Nucleus accumbens (tissue), 56 donors: ENCODE measurements around the gene C13orf42.
A peak's percentile ranks its signal among the peaks of the same experiment; 100 is the strongest.

ENCODE experiments used
- DNase-seq, 56 donors: peaks; one replicate each; lab custom pipeline; 2025; lab: John Stamatoyannopoulos, UW

C13orf42 gene

DNA sequence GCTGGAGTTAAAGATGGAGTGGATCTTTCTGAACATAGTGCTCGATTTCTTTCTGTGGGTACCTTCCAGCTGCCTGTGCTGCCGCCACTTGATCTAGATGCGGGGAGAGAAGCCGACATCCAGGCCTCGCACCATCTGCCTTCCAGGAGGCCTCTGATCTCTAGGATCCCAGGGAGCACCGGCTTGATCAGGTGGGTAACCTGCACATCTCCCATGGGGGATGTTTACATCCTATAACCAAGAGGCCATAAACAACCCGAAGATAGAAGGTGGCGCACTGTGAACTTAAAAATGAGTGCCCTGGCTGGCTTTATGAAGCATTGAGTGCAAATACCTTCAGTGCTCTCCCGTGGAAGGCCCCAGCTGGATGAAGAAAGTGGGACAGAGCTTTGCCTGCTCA lies at the start of gene C13orf42:
Gene C13orf42, minus strand, starts transcription at position 101 of the 400 bp plus-strand sequence. Its CDS starts 65 bp downstream, at position 36.
- no peak for DNase-seq

DNA sequence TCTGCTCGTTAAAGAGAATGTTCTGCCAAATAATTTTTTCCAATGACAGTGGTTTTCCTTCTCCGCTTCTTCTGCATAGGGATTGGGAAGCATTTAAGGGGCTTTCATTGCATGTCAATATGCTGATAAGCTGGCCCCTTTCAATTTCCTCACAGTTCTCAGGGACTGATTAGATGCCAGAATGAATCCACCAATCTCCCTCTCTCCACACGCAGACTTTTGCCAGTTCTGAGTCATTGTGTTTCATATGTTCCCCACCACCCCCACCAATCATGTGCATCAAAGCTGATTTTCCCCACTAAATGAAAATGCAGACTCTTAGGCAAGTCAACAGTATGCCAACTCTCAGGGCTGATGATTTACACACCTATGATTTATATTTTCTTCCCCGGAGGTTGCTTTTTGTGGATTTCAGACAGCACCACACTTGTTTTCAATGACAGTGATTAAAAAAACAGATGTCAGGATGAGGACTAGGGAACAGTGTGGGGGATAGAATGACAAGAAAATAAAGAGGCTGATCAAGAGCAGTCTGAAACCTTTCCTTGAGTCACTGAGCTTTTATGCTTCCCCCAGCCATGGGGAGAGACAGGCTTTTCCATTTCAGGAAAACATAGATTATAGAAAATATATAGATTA lies 47.9 kb upstream of the C13orf42 start:
- DNase-seq = peak in 17 of 56 donors; percentile 1 to 36 (median 15)

DNA sequence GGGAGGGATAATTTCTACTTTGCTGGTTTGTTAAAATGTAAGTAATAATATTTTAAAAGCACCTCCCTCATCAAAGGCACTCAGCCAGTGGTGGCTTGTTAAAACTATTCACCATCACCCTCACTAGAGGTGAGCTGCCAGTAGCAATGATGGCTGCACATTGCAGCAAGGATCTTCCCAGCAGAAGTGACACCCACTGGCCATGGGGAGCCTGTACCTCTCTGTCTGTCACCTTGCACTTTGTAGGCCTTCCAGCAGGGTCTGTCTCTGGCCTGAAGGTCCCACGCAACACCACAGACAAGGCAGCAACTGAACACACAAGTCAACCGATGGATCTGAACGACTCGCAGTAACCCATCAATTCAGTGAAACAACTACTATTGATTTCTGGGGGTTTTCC lies 47.3 kb upstream of the C13orf42 start:
- DNase-seq = no peak

- no peak for DNase-seq
These were observed 45.6 kb upstream of the C13orf42 start for GRCh38 chr13:51156648-51157047.

DNA sequence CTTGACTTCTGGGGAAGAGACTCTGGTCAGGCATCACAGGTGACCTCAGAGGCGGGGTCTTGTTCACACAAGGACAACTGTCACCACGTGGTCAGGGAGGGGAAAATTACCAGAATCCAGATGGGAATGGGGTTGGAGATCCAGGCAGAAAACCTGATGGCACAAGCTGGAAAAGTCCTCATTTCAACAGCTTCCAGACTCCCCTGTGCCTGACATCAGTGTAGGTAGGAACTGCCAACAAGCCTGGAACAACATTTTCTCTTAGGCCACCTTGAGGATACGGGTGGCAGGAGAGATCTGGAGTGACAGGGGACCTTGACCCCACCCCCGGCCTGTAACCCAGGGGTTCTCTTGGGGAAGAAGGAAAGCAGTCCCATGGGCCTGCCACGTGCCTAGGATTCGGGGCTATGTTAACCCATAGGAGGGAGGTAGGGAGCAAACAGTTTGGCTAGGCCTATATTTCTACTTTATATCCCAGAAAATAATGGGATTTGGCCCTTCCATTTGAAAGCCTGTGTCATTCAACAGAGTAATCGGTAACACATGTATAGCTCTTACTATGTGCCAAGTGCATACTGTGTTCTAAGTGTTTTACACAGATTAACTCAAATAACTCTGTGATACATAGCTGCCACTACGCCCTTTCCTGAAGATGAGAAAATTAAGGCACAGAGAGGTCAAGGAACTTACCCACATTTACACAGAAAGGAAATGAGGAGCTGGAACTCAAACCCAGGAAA lies 44.9 kb upstream of the C13orf42 start:
- DNase-seq = no peak

GRCh38 chr13:51155161-51155560 lies 44.1 kb upstream of the C13orf42 start:
- no peak for DNase-seq

GRCh38 chr13:51154029-51154555 lies 43.0 kb upstream of the C13orf42 start:
- DNase-seq = peak in 1 of 56 donors; percentile 14

- DNase-seq = no peak
These were observed 42.5 kb upstream of the C13orf42 start for GRCh38 chr13:51153527-51153926.

DNA sequence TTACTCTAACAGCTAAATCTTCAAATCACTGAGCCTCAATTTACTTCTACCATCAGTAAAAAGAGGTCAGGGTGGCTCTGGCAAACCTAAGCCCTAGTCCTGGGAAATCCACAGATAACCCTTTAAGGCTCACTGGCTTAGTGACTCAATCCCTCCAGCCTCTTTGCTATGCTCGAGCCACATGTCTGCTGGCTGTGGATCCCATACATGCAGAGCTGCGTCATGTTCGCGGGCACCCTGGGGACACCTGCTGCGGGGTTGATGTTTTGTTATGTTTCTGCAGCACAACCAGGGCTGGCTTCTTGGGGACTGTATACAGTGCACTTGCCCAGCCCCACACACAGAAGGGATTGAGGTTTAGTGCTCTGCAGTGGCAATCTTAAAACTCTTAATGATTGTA lies 41.6 kb upstream of the C13orf42 start:
- DNase-seq = no peak

- no peak for DNase-seq
These were observed 40.4 kb upstream of the C13orf42 start for GRCh38 chr13:51151463-51151862.

- peak in 46 of 56 donors; percentile 4 to 75 (median 36) for DNase-seq
These were observed 38.0 kb upstream of the C13orf42 start for GRCh38 chr13:51148952-51149573.

GRCh38 chr13:51148223-51148951 lies 37.3 kb upstream of the C13orf42 start:
- peak in 11 of 56 donors; percentile 2 to 46 (median 12) for DNase-seq

- DNase-seq = no peak
These were observed 36.7 kb upstream of the C13orf42 start for GRCh38 chr13:51147732-51148131.

DNA sequence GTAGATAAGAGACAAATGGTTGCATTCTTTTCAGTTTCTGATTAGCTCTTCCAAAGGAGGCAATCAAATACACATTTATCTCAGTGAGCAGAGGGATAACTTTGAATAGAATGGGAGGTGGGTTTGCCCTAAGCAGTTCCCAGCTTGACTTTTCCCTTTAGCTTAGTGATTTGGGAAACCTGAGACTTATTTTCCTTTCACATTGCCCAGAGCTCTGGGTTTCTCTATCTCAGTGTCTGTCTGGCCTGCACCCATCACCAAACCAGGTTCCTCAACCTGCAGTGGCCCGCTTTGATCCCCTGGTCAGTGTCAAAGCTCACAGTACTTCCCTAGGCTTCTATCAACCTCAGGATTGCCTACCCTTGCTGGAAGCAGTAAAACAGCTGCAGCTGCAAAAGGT lies 35.6 kb upstream of the C13orf42 start:
- DNase-seq = no peak

GRCh38 chr13:51137250-51137649 lies 26.2 kb upstream of the C13orf42 start:
- DNase-seq = no peak

GRCh38 chr13:51136276-51136980 lies 25.4 kb upstream of the C13orf42 start:
- no peak for DNase-seq

DNA sequence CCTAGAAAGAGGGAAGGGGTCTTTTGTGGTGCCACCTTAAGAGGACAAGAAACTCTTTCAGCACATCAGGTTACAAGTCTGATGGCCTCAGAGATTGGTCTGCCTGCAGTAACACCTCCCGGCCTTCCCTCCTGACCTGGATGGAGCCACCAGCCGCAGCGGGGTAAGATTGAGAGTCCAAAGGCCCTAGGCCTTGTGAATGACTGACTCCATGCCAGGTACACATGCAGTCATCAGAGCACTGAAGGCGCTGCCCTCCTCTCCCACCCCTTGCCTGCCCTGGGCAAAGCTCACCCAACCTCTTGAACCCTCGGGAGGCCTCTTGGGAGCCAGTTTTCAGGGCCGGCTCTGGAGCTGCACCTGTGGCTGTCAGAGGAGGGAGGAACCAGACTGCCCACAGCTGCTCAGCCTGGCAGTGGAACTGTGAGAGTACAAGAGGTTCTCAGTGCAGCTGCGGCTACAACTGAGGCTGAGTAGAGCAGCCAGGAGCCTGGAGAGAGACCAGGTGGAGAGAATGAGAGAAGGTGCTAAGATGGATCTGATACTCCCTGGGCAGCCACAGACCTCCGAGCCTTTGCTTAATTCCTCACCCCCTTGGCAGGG lies 23.8 kb upstream of the C13orf42 start:
- DNase-seq = no peak

DNA sequence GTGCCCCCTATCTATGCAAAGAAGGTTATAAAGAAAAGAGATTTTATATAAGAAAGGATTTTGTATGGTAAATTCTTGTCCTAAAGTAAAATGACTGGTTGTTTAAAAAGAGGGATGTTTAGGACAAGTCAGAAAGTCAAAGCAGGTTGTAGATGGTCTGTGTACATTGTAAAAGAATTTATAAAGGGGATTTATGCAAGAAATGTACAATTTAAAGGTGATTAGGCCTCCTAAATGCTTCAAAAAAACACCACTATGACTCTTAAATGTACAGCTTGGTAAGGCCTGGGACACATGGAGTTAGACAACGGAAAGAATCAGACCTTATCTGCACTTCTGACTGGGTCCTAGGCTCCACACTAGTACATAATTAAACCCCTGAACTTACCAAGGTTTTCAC lies 19.3 kb upstream of the C13orf42 start:
- DNase-seq = no peak

- peak in 28 of 56 donors; percentile 1 to 55 (median 10) for DNase-seq
These were observed 14.6 kb upstream of the C13orf42 start for GRCh38 chr13:51125495-51126226.
